OCI-LY3 (cell line): ENCODE data around the gene STARD4.

Source experiments
- EZH2phosphoT487 ChIP-seq: fragments of 200-600 bp; shearing (Covaris generic); IDR thresholded peaks from 2 replicates; pipeline ENCODE4 v1.6.1; 2018; ENCODE audit warnings: antibody characterized with exemption, mixed run types, low read depth
- TF ChIP-seq, protein P1 (sequence below): fragments of 200-600, 300-600 bp; sonication (generic); IDR thresholded peaks from 2 replicates; pipeline ENCODE4 v1.5.1; 2014; ENCODE audit warnings: antibody characterized with exemption, low read length, low read depth

- TF ChIP-seq, protein P1, sequence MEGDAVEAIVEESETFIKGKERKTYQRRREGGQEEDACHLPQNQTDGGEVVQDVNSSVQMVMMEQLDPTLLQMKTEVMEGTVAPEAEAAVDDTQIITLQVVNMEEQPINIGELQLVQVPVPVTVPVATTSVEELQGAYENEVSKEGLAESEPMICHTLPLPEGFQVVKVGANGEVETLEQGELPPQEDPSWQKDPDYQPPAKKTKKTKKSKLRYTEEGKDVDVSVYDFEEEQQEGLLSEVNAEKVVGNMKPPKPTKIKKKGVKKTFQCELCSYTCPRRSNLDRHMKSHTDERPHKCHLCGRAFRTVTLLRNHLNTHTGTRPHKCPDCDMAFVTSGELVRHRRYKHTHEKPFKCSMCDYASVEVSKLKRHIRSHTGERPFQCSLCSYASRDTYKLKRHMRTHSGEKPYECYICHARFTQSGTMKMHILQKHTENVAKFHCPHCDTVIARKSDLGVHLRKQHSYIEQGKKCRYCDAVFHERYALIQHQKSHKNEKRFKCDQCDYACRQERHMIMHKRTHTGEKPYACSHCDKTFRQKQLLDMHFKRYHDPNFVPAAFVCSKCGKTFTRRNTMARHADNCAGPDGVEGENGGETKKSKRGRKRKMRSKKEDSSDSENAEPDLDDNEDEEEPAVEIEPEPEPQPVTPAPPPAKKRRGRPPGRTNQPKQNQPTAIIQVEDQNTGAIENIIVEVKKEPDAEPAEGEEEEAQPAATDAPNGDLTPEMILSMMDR: no peak
- no peak for TF ChIP-seq EZH2phosphoT487
These were observed 39.8 kb downstream of the STARD4 start for GRCh38 chr5:111472579-111472978.
